H1 (cell line): ENCODE data around the gene CYB5B. TPM values are rescaled to one million over a fixed set of nuclear protein-coding genes. Genes with fewer than 3 reads are reported as not detected.

Experiments
- ASH2L ChIP-seq: fragments of 200-600, 300-600 bp; sonication (generic); IDR thresholded peaks from one replicate; pipeline ENCODE4 v1.7.1; 2017; ENCODE audit warnings: low read length
- BACH1 ChIP-seq: IDR thresholded peaks from 2 replicates; pipeline ENCODE4 v1.6.1; 2012; ENCODE audit warnings: low read length, improper control_type of control experiment
- BRCA1 ChIP-seq: IDR thresholded peaks from 2 replicates; pipeline ENCODE4 v1.6.1; 2012; ENCODE audit warnings: low read depth, low read length, improper control_type of control experiment
- CREB1 ChIP-seq: IDR thresholded peaks from 2 replicates; pipeline ENCODE4 v1.6.1; 2012; ENCODE audit warnings: inconsistent platforms
- E2F6 ChIP-seq: IDR thresholded peaks from 2 replicates; pipeline ENCODE4 v1.6.1; 2012; ENCODE audit warnings: inconsistent platforms
- EGR1 ChIP-seq: IDR thresholded peaks from 2 replicates; pipeline ENCODE4 v1.6.1; 2011; ENCODE audit warnings: low read depth, low read length, borderline replicate concordance
- HDAC2 ChIP-seq, 2 experiments: fragments of 300-600 bp in 1 of 2; sonication (generic) in 1 of 2; IDR thresholded peaks; 2 replicates each; pipeline ENCODE4 v1.6.1; 2011 to 2012; ENCODE audit warnings: low read depth in 2 of 2, low read length in 2 of 2, mild to moderate bottlenecking in 2 of 2, moderate library complexity in 2 of 2, borderline replicate concordance in 1 of 2, inconsistent platforms in 1 of 2
- KDM1A ChIP-seq: fragments of 200-600, 300-600 bp; sonication (generic); IDR thresholded peaks from 2 replicates; pipeline ENCODE4 v1.7.1; 2016; ENCODE audit warnings: mild to moderate bottlenecking, low read length, borderline replicate concordance
- KDM5A ChIP-seq: fragments of 200-600 bp; IDR thresholded peaks from 2 replicates; pipeline ENCODE4 v1.7.1; 2012; ENCODE audit warnings: mild to moderate bottlenecking, low read length, inconsistent platforms, mixed read lengths
- POLR2A ChIP-seq, 2 experiments: IDR thresholded peaks; 1 replicate in 1 of 2; 2 replicates in 1 of 2; pipeline ENCODE4 v1.6.1; 2011; ENCODE audit warnings: low read depth in 2 of 2, low read length in 2 of 2, mild to moderate bottlenecking in 2 of 2; ENCODE audit errors: control extremely low read depth in 1 of 2
- POLR2AphosphoS5 ChIP-seq: IDR thresholded peaks from 2 replicates; pipeline ENCODE4 v1.6.1; 2011; ENCODE audit warnings: low read depth, low read length
- RAD21 ChIP-seq, 2 experiments: IDR thresholded peaks in 1 of 2; conservative IDR thresholded peaks in 1 of 2; 2 replicates each; pipeline ENCODE4 v1.6.1; 2011; ENCODE audit warnings: low read depth in 2 of 2, low read length in 2 of 2, improper control_type of control experiment in 1 of 2, inconsistent platforms in 1 of 2, mild to moderate bottlenecking in 1 of 2, moderate library complexity in 1 of 2
- RXRA ChIP-seq: IDR thresholded peaks from 2 replicates; pipeline ENCODE4 v1.6.1; 2011; ENCODE audit warnings: low read depth, mild to moderate bottlenecking, low read length, moderate library complexity; ENCODE audit not compliant: insufficient read depth
- SP1 ChIP-seq: IDR thresholded peaks from 2 replicates; pipeline ENCODE4 v1.6.1; 2011; ENCODE audit warnings: low read depth, low read length
- SP2 ChIP-seq: IDR thresholded peaks from 2 replicates; pipeline ENCODE4 v1.6.1; 2012; ENCODE audit warnings: mild to moderate bottlenecking, low read length, inconsistent platforms
- TAF1 ChIP-seq: IDR thresholded peaks from 2 replicates; pipeline ENCODE4 v1.6.1; 2011; ENCODE audit warnings: mild to moderate bottlenecking, low read depth, low read length
- TBP ChIP-seq: IDR thresholded peaks from 2 replicates; pipeline ENCODE4 v1.6.1; 2011; ENCODE audit warnings: low read depth, low read length, improper control_type of control experiment
- ZNF274 ChIP-seq: IDR thresholded peaks from 2 replicates; pipeline ENCODE4 v1.7.0; 2012; ENCODE audit warnings: low read length, borderline replicate concordance; ENCODE audit errors: extremely low read depth
- polyA plus RNA-seq, 7 experiments: library from polyadenylated mRNA; depleted of rRNA in 3 of 7; stranded (reverse) in 5 of 7; unstranded in 2 of 7; fragments of >200 nt in 5 of 7; fragments of 200-250 nt in 2 of 7; gene quantifications; 1 replicate in 5 of 7; 2 replicates in 1 of 7; 4 replicates in 1 of 7; pipeline versions ENCODE4 v1.2.1 to v1.2.3, GENCODE V29; 2011 to 2013; ENCODE audit warnings: missing spikeins in 2 of 7, mixed read lengths in 2 of 7
- total RNA-seq: library from RNA; stranded (reverse); fragmentation: NEBNext Ultra II Directional; extraction: Animal tissue kit (Norgen Biotek cat#: 25700); gene quantifications from 2 replicates; pipeline ENCODE4 v1.2.1, GENCODE V29; 2021
- TF ChIP-seq, protein P1 (sequence below), 3 experiments: IDR thresholded peaks; 1 replicate in 2 of 3; 2 replicates in 1 of 3; pipeline versions ENCODE4 v1.5.1 to v1.6.1; 2011; ENCODE audit warnings: low read length in 3 of 3, mild to moderate bottlenecking in 3 of 3, inconsistent platforms in 2 of 3, low read depth in 1 of 3, moderate library complexity in 1 of 3; ENCODE audit not compliant: insufficient read depth in 1 of 3; ENCODE audit errors: control extremely low read depth in 1 of 3

Gene CYB5B
- total and polyA plus RNA-seq, 2 of the 8 experiments (the other 6 are each of a cell fraction or from before 2014, with no cell fraction given), result 108 to 127 TPM

DNA sequence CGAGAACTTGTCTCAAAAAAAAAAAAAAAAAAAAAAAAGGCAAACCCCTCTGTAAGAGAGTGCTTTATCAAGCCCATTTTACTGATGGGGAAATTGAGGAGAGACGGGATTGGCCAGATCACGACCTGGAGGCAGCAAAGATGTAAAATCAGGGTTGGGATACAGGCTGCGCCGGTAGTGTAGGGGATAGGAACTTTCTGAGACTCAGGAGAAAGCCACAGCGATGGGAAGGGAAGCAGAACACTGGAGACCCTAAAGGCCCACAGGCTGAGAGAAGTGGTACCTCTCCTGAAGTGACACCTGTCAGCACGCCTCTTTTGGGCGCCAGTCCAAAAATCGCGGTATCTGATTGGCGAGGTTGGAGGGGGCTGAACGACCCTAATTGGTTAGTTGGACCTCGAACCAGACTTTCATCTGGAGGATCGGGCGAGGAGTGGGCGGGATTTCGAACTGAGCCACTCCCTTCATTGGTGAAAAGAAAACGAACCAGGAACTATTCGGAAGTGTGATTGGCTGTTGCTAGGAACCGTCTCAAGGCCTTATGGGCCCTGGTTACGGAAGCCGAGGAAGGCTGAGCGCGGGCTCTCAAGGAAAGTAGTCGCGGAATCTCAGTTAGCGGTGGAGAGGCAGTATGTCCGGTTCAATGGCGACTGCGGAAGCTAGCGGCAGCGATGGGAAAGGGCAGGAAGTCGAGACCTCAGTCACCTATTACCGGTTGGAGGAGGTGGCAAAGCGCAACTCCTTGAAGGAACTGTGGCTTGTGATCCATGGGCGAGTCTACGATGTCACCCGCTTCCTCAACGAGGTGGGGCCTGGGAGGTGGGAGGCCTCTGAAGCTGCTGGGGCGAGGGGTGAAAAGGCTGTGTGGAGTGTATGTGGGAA, at the start of gene CYB5B (continued):
- TF ChIP-seq ZNF274, result no peak
- TF ChIP-seq RXRA, result no peak
- peak; percentile 50; the same call in 1 of the 2 replicates for TF ChIP-seq KDM5A
- TF ChIP-seq, protein P1, sequence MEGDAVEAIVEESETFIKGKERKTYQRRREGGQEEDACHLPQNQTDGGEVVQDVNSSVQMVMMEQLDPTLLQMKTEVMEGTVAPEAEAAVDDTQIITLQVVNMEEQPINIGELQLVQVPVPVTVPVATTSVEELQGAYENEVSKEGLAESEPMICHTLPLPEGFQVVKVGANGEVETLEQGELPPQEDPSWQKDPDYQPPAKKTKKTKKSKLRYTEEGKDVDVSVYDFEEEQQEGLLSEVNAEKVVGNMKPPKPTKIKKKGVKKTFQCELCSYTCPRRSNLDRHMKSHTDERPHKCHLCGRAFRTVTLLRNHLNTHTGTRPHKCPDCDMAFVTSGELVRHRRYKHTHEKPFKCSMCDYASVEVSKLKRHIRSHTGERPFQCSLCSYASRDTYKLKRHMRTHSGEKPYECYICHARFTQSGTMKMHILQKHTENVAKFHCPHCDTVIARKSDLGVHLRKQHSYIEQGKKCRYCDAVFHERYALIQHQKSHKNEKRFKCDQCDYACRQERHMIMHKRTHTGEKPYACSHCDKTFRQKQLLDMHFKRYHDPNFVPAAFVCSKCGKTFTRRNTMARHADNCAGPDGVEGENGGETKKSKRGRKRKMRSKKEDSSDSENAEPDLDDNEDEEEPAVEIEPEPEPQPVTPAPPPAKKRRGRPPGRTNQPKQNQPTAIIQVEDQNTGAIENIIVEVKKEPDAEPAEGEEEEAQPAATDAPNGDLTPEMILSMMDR (IDR thresholded peaks at IDR 0.05; ENCODE audit: control extremely low read depth in 1 of 3, insufficient read depth in 1 of 3, low read depth in 1 of 3, low read length in 3 of 3), result no peak
- TF ChIP-seq E2F6, result peak; percentile 94
- TF ChIP-seq CREB1, result no peak; the same call in 1 of the 2 replicates
- TF ChIP-seq KDM1A, result peak; percentile 97
- peak in 1 of 2 experiments; percentile 1; a peak in 1 of 4 replicates for TF ChIP-seq RAD21 (IDR thresholded peaks at IDR 0.05 in 1 of 2, conservative IDR thresholded peaks at IDR 0.05 in 1 of 2; ENCODE audit: low read depth in 2 of 2, low read length in 2 of 2)
- TF ChIP-seq TAF1, result peak; percentile 93
- peak; percentile 13 to 86; a peak in 2 of 4 replicates for TF ChIP-seq HDAC2 (IDR thresholded peaks at IDR 0.05; ENCODE audit: borderline replicate concordance in 1 of 2, low read depth in 2 of 2, low read length in 2 of 2)
- TF ChIP-seq ASH2L, result peak; percentile 92
- TF ChIP-seq SP2, result peak; percentile 43; the same call in 1 of the 2 replicates
- no peak for TF ChIP-seq EGR1
- peak; percentile 95 for TF ChIP-seq SP1
- TF ChIP-seq BACH1, result no peak
- TF ChIP-seq POLR2A (IDR thresholded peaks at IDR 0.05; ENCODE audit: control extremely low read depth in 1 of 2, low read depth in 2 of 2, low read length in 2 of 2), result peak; percentile 62 to 95
- 0 out of 2 replicates have a peak, but pooled peaks have one; percentile 29 for TF ChIP-seq BRCA1
- peak; percentile 90 for TF ChIP-seq TBP
- peak; percentile 93 for TF ChIP-seq POLR2AphosphoS5
- TF ChIP-seq, all 59 proteins: peak for 20
